ENCODE data around the gene WNT4.

Gene WNT4

GRCh38 chr1:22171951-22172715 lies 29.2 kb upstream of the WNT4 start:
- Mint-ChIP-seq H3K27me3 (peaks cover 12% of the 10 kb centered on the region), H3K4me3 (no peak overlapping the region), H3K4me1 (peaks cover 33% of the 10 kb centered on the region), H3K9me3 (no peaks in the 10 kb centered on the region), H3K27ac (peak overlapping the region; percentile 20 to 27)
- DNase-seq (no peak), ATAC-seq (no peak)

DNA sequence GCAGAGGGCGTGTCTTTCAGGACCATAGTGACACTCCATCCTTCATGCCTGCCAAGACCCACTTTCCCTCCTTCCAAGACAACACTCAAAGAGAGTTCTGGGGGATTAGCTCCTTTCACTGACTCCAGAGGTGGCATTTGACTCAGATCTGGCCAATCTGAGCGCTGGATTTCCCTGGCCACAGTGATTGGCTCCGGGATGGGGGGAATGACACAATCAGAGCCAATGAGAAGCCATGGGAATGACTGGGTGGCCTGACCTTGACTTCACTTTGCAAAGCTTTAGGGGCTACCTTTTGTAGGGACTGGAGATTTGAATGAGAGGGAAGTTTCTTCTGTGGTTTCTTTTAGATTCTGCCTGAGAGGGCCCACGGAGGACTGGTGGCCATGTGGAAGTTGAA lies 26.9 kb upstream of the WNT4 start:
- Mint-ChIP-seq H3K4me1 (peaks cover 14% of the 10 kb centered on the region), H3K4me3 (no peak overlapping the region), H3K27ac (no peak overlapping the region), H3K27me3 (peaks cover 4% of the 10 kb centered on the region), H3K9me3 (no peaks in the 10 kb centered on the region)
- ATAC-seq (no peak), DNase-seq (no peak)

- Mint-ChIP-seq H3K4me3 (no peak overlapping the region), H3K4me1 (peaks cover 10% of the 10 kb centered on the region), H3K9me3 (no peaks in the 10 kb centered on the region), H3K27me3 (no peaks in the 10 kb centered on the region), H3K27ac (peak overlapping the region in 1 of 2 donors; percentile 46)
- DNase-seq (no peak), ATAC-seq (no peak)
Observed at GRCh38 chr1:22168412-22168973, 25.6 kb upstream of the WNT4 start.

- no peak overlapping the region for H3K27ac Mint-ChIP-seq
- no peaks in the 10 kb centered on the region for H3K9me3 Mint-ChIP-seq
- DNase-seq (no peak), ATAC-seq (no peak)
- no peak overlapping the region for H3K4me3 Mint-ChIP-seq
- H3K4me1 Mint-ChIP-seq, result peaks cover 10% of the 10 kb centered on the region
- no peaks in the 10 kb centered on the region for H3K27me3 Mint-ChIP-seq
Observed at GRCh38 chr1:22166439-22166838, 23.5 kb upstream of the WNT4 start.

GRCh38 chr1:22164841-22165808 lies 22.2 kb upstream of the WNT4 start:
- DNase-seq, result no peak
- no peaks in the 10 kb centered on the region for H3K9me3 Mint-ChIP-seq
- peaks cover 10% of the 10 kb centered on the region for H3K4me1 Mint-ChIP-seq
- peak overlapping the region in 1 of 2 donors; percentile 30 for H3K27ac Mint-ChIP-seq
- no peak overlapping the region for H3K4me3 Mint-ChIP-seq
- no peaks in the 10 kb centered on the region for H3K27me3 Mint-ChIP-seq
- ATAC-seq, result no peak

DNA sequence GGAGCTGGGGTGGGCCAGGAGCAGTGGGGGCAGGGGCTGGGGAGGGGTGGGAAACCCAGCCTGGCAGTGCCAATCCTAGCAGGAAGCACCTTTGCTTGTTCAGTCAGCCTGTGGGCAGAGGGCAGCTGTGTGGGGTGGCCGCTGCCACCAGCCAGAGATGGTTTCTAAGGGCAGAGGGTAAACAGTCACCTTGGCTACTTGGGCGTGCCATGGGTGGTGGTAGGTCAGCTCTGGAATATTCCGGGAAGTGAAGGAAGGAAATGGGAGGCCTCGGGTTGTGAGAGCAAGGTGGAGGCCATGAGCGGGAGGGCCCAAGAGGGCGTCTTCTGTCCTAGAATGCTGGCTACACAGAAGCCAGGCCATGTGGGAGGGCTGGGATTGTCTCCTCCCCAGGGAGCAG lies 20.7 kb upstream of the WNT4 start:
- Mint-ChIP-seq H3K27ac (no peak overlapping the region), H3K9me3 (no peaks in the 10 kb centered on the region), H3K4me1 (peaks cover 7% of the 10 kb centered on the region), H3K27me3 (no peaks in the 10 kb centered on the region), H3K4me3 (no peak overlapping the region)
- no peak for ATAC-seq
- DNase-seq, result no peak

GRCh38 chr1:22163137-22163536 lies 20.2 kb upstream of the WNT4 start:
- no peak for DNase-seq
- Mint-ChIP-seq H3K4me1 (peaks cover 4% of the 10 kb centered on the region), H3K27ac (peak overlapping the region in 1 of 2 donors; percentile 67), H3K27me3 (no peaks in the 10 kb centered on the region), H3K9me3 (no peaks in the 10 kb centered on the region), H3K4me3 (no peak overlapping the region)
- no peak for ATAC-seq

DNA sequence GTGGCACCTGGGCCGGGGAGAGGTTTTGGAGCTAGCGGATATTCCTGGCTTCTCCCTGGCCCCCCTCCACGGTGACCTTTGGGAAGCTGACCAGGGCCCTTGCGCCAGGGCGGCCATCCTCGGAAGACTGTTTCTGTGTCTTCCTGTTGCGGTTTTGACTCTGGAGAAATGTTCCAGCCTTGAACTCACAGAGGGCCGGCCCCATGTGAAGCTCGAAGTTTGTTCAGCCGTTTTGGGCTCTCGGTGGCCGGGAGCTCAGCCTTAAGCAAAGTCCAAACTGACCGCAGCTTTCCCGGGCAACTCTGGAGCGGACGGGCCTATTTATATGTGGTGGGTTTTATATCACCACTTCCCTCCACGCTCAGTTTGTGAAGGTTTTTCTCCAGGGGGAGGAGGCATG lies 17.0 kb upstream of the WNT4 start:
- Mint-ChIP-seq H3K9me3 (no peaks in the 10 kb centered on the region), H3K27ac (no peak overlapping the region), H3K4me3 (no peak overlapping the region), H3K4me1 (no peaks in the 10 kb centered on the region), H3K27me3 (peaks cover 2% of the 10 kb centered on the region)
- no peak for DNase-seq
- ATAC-seq, result no peak

- no peak overlapping the region for H3K4me3 Mint-ChIP-seq
- H3K27me3 Mint-ChIP-seq, result peaks cover 14% of the 10 kb centered on the region
- DNase-seq (no peak), ATAC-seq (no peak)
- no peaks in the 10 kb centered on the region for H3K9me3 Mint-ChIP-seq
- H3K27ac Mint-ChIP-seq, result no peak overlapping the region
- peaks cover 5% of the 10 kb centered on the region for H3K4me1 Mint-ChIP-seq
Observed at GRCh38 chr1:22158654-22159053, 15.8 kb upstream of the WNT4 start.

DNA sequence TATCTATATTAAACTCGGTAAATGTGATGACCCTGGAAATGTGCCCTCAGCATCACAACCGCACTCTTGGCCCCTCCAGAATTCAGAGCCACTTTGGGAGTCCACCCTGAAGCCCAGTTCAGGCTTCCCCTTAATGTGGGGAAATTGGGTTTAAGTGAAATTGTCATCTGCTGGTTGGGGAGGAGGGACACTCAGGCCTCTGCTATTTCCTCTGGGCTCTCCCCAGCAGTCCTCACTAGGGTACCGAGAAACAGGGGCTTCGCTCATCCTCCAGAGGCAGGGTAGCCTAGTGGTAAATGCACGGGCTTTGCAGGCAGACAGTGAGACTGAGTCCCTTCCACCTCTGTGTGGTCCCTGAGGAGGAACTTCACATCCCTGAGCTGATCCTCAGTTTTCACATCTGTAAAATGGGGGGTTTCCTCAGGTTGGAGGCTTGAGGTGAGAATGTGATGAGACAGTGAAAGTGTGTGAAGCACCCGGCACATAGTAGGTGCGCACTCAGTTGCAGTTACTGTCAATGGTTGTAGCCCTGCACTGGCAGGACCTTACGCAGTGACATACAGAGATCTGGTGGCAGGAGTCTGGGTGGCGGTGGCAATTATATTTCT lies 14.6 kb upstream of the WNT4 start:
- ATAC-seq, result no peak

DNA sequence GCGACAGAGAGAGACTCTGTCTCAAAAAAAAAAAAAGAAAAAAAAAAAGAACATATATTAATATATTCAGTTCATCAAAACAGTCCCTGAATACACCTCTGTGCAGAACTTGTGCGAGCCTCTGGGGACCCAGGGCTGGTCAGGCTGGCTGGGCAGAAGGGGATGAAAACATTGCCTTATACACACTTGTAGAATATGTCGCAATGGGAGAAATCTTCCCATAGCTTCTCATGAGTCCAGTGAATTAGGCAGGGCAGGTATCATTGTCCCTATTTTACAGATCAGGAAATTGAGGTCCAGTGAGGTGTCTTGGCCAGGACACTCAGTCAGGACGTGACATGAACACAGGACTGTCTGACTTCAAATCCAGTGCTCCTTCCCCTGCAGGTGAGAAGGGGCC lies 12.6 kb upstream of the WNT4 start:
- H3K27ac Mint-ChIP-seq, result no peak overlapping the region
- peaks cover 6% of the 10 kb centered on the region for H3K4me1 Mint-ChIP-seq
- DNase-seq, result no peak
- H3K9me3 Mint-ChIP-seq, result no peaks in the 10 kb centered on the region
- no peak for ATAC-seq
- no peak overlapping the region for H3K4me3 Mint-ChIP-seq
- H3K27me3 Mint-ChIP-seq, result peaks cover 40% of the 10 kb centered on the region

More for the DNA sequence above, 14.6 kb upstream of the WNT4 start:
- Mint-ChIP-seq H3K4me3 (no peak overlapping the region), H3K4me1 (peaks cover 6% of the 10 kb centered on the region), H3K27me3 (peaks cover 26% of the 10 kb centered on the region), H3K9me3 (no peaks in the 10 kb centered on the region), H3K27ac (no peak overlapping the region)
- DNase-seq, result no peak

DNA sequence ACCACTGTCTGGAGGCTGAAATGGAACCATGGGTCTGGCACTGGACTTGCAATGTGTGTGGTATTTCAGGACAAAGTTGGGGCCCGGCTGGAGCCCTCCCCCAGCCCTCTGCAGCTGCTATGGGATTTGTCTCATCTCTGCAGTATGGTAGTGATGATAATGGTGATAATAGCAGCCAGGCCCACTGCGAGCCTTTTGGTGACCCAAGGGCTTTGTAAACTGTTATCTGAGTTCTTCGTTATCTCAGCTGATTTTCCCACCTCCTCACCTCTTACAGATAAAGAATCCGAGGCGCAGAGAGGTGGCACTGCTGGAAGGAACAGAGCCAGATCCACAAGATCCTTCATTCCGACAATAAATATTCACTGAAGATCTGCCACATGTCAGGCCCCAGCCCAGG lies 11.7 kb upstream of the WNT4 start:
- H3K9me3 Mint-ChIP-seq, result no peaks in the 10 kb centered on the region
- DNase-seq (no peak), ATAC-seq (no peak)
- no peak overlapping the region for H3K4me3 Mint-ChIP-seq
- H3K27ac Mint-ChIP-seq, result no peak overlapping the region
- peaks cover 49% of the 10 kb centered on the region for H3K27me3 Mint-ChIP-seq
- peaks cover 6% of the 10 kb centered on the region for H3K4me1 Mint-ChIP-seq

DNA sequence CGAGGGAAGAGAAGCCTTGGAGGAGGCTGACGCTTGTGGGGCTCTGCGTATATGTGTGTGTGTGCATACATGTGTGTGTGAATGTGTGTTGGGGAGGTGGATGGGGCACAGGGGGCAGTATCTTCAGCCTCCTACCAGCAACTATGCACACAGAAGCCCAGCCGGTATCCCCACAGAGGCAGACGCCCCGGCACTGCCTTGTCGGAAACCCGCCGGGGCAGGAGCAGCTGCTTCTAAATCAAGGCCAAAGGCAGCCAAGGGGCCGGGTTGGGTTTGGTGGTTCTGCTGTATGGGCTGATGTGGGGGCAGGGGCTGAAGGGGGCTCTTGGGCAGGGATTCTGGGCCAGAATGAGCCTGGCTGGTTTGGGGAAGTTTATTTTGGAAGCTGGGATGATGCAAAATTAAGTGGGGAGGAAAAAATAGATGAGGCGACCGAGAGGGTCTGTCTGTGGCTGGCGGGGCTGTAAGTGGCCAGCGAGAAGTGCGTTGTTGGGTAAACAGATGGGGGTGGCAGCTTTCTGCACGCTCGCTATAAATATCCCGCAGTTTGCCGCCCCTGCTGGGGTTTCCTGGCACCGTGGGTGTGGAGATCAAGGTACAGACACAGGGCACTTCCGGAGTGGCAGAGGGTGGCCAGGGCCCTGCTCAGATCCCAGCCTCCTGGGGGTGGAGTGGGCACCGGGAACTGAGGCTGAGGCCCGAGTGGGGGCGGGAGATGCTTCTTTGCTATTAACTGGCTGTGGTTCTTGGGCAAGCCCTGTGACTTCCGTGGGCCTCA lies 11.0 kb upstream of the WNT4 start:
- Mint-ChIP-seq H3K4me3 (no peak overlapping the region), H3K4me1 (peaks cover 6% of the 10 kb centered on the region), H3K27me3 (peaks cover 56% of the 10 kb centered on the region), H3K9me3 (no peaks in the 10 kb centered on the region), H3K27ac (peak overlapping the region in 1 of 2 donors; percentile 47)
- DNase-seq (no peak), ATAC-seq (no peak)

DNA sequence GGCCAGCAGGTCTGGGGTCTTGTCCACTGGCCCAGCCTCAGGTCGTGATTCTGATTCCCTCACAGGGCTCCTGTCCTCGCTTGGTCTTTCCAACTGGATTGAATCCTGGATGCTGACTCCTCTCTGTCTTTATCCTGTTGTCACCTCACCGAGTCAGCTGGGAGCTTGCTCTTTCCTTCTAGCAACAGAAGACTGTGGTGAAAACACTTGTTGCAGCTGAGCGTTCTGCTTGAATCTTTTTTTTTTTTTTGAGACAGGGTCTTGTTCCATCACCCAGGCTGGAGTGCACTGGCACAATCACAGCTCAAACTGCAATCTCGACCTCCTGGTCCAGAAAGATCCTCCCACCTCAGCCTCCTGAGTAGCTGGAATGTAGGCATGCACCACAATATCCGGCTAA lies 8.0 kb upstream of the WNT4 start:
- Mint-ChIP-seq H3K4me3 (no peak overlapping the region), H3K9me3 (no peaks in the 10 kb centered on the region), H3K4me1 (peaks cover 6% of the 10 kb centered on the region), H3K27me3 (peaks cover 83% of the 10 kb centered on the region), H3K27ac (peak overlapping the region in 1 of 2 donors; percentile 53)
- no peak for DNase-seq
- no peak for ATAC-seq

All from stimulated activated naive CD8-positive, alpha-beta T cell treated with anti-CD3 and anti-CD28 coated beads, Interleukin-15, amount 100 ng/mL, for 72 hours (primary cell).